Measurements from ENCODE around the gene PCDHB7.
"Not testable (repeated sequence)": the region's sequence is repeated elsewhere in the genome, so short reads cannot be mapped to it uniquely, and the experiment has no call there.

The PCDHB7 gene

DNA sequence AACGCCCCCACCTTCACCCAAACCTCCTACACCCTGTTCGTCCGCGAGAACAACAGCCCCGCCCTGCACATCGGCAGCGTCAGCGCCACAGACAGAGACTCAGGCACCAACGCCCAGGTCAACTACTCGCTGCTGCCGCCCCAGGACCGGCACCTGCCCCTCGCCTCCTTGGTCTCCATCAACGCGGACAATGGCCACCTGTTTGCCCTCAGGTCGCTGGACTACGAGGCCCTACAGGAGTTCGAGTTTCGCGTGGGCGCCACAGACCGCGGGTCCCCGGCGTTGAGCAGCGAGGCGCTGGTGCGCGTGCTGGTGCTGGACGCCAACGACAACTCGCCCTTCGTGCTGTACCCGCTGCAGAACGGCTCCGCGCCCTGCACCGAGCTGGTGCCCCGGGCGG is 52.4 kb downstream of the PCDHB7 start:
- DNase-seq (ENCODE audit: low spot score) = not testable (repeated sequence)

- not testable (repeated sequence) for DNase-seq (ENCODE audit: low spot score)
These were observed 53.0 kb downstream of the PCDHB7 start for GRCh38 chr5:141225421-141225820.

All from germinal center (tissue), 1 donor.